GM19452 (cell line): ENCODE results near the gene GALP.
"Not testable (repeated sequence)": the region's sequence is repeated elsewhere in the genome, so short reads cannot be mapped to it uniquely, and the experiment has no call there.

ENCODE experiments used
- ATAC-seq: cut with Tn5 transposase; IDR thresholded peaks from one replicate; pipeline ENCODE4 v1.9.1; 2021; ENCODE audit not compliant: unreplicated experiment

The GALP gene

DNA sequence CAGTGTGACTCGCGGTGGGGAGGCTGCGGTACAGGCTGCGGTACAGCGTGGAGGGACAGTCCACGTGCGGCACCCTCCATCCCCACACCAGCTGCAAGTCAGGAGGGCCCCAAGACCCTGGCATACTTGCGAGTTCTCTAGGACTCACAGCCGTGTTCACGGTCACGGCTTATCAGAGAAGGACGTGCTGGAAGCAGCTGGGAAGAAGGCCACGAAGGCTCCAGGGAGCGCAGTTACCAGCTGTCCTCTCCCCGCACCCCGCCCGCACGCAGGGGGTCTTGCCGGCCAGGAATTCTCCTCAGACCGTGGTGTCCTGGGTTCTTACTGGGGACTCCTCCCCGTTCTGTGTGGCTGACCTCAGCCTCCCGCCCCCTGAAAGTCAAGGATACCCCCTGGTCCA lies 28.5 kb upstream of the GALP start:
- ATAC-seq: no peak

DNA sequence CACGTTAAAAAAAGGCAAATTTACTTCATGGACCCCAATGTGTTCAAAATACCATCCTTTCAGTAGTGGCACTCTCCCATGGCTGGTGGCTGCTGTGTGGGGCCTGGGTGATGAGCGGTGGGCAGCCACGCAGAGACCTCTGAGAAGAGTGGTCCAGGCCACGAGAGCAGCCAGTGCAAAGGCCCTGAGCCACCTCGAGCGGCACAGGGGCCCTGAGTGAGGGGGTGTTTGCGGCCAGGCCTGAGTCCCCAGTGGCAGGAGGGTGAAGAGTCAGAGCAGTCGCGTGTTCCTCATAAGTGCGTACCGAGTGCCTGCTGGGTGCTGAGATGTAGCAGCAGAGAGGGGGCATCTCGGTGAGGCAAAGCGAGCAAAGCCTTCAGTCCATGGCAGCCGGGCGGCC lies 27.7 kb upstream of the GALP start:
- ATAC-seq: no peak

DNA sequence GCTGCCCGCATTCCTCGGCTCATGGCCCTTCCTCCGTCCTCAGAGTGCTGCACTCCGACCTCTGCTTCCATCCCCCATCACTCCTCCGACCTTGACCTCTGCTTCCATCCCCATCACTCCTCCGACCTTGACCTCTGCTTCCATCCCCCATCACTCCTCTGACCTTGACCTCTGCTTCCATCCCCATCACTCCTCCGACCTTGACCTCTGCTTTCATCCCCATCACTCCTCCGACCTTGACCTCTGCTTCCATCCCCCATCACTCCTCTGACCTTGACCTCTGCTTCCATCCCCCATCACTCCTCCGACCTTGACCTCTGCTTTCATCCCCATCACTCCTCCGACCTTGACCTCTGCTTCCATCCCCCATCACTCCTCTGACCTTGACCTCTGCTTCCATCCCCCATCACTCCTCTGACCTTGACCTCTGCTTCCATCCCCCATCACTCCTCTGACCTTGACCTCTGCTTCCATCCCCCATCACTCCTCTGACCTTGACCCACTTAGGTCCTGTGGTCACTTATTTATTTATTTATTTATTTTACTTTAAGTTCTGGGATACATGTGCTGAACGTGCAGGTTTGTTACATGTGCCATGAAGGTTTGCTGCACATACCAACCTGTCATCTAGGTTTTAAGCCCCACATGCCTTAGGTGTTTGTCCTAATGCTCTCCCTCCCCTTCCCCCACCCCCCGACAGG lies 26.7 kb upstream of the GALP start:
- ATAC-seq: not testable (repeated sequence)

DNA sequence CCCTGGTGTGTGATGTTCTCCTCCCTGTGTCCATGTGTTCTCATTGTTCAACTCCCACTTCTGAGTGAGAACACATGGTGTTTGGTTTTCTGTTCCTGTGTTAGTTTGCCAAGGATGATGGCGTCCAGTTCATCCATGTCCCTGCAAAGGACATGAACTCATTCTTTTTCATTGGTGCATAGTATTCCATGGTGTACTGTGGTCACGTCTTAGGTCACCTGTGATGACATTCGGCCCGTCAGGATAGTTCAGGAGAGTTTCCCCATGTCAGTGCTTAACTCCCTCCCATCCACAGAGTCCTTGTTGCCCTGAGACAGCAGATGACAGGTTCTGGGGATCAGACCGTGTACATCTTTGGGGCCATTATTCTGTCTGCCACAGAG lies 26.2 kb upstream of the GALP start:
- no peak for ATAC-seq

DNA sequence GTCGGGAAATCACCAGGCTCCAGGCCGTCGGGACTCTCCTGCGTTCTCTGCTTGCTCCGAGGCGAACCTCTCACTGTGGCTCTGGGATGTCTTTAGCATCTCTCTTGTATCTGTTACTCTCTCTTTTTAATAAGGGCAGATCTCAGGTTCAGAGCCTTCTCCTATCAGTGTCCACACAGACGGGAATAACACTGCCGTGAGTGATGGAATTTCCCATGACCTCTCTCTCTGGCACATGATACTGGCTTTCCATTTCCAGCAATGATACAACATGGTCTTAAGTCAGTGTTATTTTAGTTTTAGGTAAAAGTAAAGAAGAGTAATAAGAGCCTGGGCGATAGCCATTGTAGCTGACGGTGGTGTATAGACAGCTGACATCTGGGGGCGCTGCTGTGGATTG lies 25.4 kb upstream of the GALP start:
- ATAC-seq: no peak

DNA sequence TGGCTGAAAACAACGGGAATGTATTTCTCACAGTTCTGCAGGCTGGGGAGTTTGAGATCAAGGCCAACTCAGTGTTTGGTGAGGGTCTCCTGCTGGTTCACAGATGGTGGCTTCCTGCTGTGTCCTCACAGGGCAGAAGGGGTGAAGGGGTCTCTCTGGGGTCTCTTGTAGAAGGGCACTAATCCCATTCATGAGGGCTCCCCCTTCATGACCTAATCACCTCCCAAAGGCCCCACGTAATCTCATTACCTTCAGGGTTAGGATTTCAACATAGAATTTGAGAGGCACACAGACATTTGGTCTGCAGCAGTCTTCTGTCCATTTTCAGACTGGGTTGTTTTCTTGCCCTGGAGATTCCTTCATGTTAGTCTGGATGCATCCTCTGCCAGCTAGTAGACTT lies 23.2 kb upstream of the GALP start:
- ATAC-seq: no peak

DNA sequence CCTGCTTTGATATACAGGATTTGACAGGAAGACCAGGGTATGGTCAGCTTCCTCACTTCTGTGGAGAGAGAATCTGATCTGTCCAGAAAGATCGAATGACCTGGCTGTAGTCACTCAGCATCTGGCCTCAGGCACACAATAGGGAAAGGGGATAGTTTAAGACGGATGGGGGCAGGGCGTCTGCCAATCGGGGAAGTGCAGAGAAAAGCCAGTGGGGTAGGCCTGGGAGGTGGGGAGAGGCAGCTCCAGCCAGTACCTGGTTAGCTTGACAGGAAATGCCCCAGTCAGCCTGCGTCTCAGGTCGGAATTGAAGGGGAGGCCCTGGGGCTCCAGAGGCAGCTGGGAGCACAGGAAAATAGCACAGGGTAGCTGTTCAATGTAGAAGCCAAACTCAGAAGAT lies 22.3 kb upstream of the GALP start:
- no peak for ATAC-seq

DNA sequence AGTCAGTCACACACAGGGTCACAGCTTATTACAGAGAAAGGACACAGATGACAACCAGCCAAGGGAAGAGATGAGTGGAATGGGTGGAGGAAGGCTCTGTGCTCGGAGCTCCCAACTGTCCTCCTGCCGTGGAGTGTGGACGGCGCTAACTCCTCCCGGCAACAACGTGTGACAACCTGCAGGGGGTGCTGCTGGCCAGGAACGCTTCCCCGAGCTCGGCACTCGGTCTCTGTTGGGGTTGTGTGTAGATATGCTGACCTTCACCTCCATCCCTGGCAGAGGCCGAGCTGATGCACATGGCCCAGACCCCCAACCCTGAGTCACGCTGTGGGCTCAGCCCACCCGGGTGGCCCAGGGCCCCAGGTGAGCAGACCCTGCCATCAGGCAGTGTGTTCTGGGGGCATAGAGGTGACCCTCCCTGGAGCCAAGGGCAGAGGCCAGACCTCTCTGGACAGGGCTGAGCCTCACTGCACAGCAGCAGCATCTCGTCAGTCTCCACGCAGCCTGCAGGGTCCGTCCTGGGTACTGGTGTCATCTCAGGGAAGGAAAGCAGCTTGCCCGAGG lies 20.6 kb upstream of the GALP start:
- ATAC-seq: no peak

DNA sequence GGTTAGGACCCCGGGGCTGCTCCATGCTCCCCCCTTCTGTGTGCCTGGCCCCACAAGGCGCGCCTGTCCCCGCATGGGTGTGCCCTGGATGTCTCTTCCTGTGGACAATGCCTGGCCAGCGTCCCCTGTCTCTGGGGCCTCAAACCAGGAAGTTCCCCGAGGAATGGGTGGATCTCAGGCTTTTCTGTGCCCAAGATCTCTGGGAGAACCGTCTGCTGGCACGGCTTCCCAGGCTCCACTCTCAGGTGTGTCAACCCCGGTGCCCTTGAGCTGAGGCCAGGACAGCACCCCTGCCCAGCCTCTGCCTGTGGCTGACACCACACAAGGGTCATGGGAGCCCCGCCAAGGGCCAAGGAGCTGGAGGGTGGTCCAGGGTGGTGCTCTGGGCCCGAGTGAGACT lies 19.0 kb upstream of the GALP start:
- ATAC-seq: no peak

DNA sequence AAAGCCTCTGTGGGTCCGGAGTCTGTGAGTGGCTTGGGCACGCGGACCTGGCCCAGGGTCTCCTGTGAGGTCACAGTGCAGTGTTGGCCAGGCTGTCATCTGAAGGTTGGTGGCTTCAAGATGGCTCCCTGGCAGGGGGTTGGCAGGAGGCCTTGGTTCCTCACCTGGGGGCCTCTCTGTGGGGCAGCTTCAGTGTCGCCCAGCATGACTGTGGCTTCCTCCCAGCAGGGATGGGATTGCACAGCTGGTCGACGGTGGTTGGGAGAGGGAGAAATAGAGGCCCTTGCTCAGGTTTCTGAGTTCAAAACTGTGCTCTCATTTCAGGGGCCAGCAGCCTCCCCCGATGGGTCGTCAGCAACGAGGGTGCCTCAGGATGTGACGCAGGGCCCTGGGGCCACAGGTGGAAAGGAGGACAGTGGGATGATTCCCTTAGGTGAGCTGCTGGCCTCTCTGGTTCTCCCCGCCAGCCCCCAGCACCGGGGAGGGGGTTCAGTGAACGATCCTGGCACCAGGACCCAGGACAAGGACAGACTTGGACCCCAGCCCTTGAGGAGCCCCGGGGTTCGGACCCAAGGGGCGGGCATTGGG lies 17.5 kb upstream of the GALP start:
- no peak for ATAC-seq

DNA sequence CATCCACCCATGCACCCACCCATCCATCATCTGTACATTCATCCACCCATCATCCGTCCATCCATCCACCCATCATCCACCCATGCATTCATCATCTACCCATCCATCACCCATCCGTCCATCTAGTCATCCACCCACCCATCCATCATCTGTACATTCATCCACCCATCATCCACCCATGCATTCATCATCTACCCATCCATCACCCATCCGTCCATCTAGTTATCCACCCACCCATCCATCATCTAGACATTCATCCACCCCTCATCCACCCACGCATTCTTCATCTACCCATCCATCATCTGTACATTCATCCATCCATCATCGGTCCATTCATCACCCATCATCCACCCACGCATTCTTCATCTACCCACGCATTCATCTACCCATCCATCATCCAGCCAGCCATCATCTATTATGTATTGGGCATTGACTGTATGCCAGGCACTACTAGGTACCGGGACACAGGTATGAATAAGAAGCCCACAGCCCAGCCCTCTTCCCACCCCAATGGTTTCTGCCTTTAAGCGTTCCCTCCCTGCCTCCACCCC lies 16.7 kb upstream of the GALP start:
- no peak for ATAC-seq

DNA sequence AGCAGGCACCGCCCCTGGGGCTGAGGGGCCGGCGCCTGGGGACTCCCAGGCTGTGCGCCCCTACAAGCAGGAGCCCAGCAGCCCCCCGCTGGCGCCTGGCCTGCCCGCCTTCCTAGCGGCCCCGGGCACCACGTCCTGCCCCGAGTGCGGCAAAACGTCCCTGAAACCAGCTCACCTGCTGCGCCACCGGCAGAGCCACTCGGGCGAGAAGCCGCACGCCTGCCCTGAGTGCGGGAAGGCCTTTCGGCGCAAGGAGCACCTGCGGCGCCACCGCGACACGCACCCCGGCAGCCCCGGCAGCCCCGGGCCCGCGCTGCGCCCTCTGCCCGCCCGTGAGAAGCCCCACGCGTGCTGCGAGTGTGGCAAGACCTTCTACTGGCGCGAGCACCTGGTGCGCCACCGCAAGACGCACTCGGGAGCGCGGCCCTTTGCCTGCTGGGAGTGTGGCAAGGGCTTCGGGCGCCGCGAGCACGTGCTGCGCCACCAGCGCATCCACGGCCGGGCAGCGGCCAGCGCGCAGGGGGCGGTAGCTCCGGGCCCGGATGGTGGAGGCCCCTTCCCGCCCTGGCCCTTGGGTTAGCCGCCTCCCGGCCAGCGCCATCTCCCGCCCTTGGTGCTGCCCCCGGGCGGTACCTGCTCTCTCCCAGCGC lies 16.1 kb upstream of the GALP start:
- no peak for ATAC-seq

DNA sequence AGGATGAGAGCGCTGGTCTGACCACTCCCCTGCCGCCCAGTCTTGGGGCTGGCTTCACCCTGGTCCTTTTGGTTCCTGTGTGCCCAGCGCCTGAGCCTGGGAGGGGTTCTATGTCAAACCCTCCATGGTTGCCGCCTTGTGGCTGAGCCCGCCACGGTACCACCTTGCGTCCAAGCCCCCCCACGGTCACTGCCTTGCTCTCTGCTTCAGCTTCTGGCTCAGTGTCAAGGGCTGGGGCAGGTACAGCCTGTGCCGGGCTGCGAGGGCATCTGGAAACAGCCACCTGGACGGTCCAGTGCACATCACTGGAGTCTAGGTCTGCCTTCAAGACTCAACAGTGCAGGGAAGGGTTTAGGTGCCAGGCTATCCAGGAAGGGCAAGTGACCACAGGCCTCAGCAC lies 14.3 kb upstream of the GALP start:
- no peak for ATAC-seq

DNA sequence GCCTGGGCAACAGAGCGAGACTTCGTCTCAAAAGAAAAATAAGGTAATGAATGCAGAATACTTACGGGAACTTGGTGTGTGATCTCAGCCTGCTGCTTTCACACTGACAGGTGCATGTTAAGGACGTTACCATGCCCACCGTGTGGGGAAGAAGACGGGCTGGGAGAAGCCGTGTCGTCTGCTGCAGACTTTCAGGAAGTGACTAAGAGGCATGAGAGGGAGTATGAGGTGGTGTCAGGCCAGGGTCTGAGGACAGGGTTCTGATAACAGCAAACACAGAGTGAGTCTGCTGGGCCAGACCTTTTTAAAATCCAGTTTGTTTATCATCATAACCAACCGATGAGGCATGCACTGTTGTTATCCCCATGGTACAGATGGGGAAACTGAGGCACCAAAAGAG lies 13.6 kb upstream of the GALP start:
- ATAC-seq: no peak

DNA sequence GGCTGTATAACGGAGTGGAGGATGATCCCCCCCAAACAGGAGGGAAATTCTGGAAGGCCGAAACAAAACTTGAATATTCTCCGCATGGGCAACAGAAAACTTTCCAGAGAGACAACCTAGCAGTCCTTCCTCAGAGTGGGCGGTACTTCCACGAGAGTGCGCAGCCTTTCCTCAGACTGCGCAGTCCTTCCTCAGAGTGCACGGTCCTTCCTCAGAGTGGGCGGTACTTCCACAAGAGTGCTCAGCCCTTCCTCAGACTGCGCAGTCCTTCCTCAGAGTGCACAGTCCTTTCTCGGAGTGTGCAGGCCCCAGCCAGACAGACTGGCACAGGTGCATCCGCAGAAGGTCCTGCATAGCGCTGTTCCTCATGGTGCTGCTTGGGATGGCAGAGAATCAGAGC lies 12.7 kb upstream of the GALP start:
- no peak for ATAC-seq

DNA sequence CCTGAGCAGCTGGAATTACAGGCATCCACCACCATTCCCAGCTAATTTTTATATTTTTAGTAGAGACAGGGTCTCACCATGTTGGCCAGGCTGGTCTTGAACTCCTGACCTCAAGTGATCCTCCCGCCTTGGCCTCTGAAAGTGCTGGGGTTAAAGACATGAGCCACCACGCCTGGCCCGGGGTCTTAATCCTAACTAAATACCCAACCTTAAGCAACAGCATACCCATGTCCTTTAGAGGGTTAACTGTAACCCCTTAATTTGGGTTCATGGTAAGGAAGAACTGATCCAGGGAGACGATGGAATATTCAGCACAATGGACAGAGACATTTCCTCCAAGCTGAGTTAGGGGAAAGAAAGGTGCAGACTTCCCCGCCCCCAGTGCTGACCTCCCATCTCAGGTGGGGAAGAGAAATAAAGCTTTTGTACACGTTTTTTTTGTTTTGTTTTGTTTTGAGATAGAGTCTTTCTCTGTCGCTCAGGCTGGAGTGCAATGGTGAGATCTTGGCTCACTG lies 8.7 kb upstream of the GALP start:
- ATAC-seq: no peak

DNA sequence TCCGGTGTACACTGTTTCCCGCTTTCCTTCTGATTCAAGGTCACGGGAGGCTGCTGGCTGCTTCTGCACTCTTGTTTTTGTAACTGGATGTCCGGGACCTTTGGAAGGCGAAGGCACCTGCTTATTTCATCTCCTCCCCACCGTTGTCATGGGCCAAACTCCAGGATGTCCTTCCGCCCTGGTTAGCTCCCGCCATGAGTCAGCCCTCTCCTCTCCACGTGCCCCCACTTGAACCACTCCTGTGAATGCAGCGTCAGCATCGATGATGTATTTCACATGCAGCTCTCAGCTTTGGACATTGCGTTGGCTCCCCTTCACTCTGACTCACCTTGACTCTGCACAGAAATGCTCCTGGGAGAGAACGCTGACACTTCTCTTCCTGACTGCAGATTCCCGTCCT lies 5.5 kb upstream of the GALP start:
- no peak for ATAC-seq

DNA sequence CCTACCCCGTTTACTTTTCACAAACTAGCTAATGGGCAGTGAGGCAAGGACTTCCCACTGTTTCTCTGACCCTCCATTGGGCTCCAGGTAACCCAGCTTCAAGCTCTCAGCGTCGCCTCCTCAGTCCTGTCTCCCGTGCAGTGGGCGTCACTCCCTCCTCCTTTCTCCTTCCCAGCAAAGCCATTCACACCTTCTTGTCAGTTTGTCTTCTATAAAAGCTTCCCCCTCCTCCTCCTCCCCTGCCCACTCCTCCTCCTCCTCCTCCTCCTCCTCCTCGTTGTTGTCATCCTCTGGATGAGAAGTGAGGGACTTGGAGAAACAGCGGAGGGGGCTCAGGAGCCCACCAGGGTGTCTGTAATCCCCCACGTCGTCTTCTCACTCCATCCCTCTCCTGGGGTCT lies 1.7 kb upstream of the GALP start:
- ATAC-seq: no peak

DNA sequence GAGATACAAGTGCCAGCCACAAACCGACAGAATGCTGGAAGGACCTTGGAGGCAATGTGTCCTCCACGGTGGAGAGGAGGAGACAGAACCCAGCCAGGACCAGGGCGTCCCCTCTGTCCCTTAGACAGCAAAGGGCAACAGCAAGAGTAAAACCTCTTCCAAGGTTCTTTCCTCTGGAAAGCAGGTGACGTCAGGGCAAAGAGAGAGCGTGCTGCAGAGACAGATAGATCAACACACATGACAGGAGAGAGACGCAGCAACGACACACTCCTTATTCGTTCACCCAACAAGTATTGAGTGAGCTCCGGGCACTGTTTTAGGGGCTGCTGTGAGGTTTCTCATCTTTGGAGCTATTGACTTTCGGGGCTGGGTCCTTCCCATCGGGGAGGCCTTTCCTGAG lies 1.3 kb upstream of the GALP start:
- no peak for ATAC-seq

DNA sequence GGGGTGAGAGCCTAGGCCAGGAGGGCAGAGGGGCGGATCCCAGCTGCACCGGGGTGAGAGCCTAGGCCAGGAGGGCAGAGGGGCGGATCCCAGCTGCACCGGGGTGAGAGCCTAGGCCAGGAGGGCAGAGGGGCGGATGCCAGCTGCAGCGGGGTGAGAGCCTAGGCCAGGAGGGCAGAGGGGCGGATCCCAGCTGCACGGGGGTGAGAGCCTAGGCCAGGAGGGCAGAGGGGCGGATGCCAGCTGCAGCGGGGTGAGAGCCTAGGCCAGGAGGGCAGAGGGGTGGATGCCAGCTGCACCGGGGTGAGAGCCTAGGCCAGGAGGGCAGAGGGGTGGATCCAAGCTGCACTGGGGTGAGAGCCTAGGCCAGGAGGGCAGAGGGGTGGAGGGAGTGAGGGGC lies 502 bp downstream of the GALP start:
- not testable (repeated sequence) for ATAC-seq

DNA sequence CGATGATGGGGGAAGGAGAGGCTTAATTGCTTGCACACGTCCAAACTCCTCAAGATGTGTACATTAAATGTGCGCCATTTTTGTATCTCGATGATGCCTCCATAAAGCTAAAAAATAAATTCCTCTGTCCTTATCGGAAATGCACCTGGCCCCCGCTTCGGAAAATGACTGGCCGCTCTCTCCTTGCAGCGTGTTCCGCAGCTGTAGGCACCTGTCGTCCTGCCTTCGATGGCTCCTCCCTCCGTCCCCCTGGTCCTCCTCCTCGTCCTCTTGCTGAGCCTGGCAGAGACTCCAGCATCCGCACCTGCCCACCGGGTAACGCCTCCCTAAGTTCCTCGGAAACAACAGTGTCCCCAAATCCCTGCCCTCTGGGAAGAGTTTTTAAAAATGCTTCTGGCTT lies 1.1 kb downstream of the GALP start:
- ATAC-seq: no peak
